HG03139 (cell line): ENCODE results near the gene FDXACB1.

Source experiments
- ATAC-seq: cut with Tn5 transposase; IDR thresholded peaks from one replicate; pipeline ENCODE4 v1.9.1; 2021; ENCODE audit not compliant: unreplicated experiment

The FDXACB1 gene

DNA sequence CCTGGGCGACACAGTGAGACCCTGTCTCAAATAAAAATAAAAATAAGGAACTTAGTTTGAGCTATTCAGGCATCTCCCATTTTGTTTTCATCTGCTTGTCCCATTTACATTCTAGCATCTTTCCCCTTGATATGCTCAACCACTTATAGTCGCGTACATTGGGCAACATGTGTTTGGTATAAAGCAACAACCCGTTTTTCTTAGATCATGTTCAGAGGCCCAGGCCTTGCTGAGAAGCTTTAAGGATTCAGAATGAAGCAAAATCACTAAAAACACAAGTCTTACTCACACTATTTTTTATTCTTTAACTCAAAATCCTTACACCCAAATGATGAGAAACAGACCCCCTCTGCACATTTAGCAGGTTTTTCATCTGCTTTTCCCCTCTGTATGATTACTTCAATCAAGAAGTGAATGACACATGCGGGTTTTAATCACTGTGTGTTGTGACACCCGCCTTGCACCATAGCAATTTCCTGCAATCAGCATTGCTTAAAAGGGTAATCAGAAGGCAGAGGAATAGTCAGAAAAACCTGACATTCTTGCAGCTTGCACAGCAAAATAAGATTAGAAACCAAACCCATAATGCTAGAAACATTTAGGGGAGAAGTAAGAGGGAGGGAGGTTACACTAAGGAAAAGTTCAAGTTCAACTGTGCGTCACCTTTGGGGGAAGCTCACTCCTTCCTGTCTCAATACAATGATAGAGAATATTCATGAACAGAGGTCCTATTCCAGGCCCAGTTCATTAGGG, 33.5 kb downstream of the FDXACB1 start:
- no peak for ATAC-seq

DNA sequence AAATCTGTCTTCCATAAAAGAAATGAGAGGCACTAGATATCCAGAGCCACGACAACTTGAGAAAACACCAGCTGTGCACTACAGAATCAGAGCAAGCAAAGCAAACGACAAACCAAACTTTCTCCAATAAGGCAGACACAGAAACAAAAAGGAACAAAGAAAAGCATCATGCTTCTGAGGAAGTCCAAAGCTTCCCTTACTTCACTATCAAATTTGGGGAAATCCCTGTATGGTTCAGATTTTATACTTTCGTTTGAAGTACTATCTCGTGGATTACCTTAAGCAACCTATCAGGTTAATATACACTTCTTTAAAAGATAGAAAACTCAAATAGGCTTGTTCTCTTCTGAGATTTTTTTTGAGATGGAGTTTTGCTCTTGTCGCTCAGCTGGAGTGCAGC, 35.3 kb downstream of the FDXACB1 start:
- no peak for ATAC-seq

DNA sequence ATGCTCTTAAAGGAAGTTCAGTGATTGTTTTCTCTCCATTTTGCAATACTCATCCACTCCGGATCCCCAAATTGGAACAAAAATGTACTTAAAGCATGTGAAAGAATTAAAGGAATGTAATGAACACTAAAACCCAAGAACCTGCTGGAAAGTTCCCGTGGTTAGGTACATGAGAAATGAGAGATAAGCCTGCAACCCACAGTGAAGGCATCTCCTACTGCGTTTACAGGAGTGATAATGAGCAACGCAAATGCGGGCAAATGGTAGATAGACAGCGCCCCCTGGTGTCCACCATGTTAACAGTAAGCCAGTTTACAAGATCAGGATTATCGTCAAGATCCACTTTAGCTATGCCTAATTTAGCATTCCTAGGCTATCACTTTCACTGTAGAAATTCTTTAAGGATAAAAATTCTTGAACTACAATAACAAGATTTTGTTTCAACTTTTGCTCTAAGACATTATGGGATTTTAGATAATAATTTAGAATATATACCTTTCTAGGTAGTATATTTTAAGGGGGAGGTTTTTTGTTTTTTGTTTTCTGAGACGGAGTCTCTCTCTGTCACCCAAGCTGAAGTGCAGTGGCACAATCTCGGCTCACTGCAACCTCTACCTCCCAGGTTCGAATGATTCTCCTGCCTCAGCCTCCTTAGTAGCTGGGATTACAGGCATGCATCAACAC, 37.5 kb downstream of the FDXACB1 start:
- ATAC-seq, result peak; percentile 56

DNA sequence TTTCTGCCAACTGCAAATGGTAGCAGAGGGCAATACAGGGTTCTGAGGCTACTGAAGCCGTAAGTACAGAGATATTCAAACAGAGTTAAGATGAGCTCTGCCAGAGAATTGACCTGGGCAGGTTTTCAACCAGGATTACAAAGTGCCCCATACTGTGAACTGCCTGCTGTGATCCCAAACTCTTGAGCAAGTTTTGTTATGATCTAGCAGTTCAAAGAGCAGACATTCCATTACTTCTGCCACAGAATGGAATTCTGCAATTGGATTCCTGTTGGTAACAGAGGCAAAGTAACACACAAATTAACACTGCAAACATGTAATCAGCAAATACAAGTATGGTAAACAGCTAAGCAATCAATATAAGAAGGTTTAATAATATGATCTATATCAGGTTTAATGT, 38.8 kb downstream of the FDXACB1 start:
- no peak for ATAC-seq

DNA sequence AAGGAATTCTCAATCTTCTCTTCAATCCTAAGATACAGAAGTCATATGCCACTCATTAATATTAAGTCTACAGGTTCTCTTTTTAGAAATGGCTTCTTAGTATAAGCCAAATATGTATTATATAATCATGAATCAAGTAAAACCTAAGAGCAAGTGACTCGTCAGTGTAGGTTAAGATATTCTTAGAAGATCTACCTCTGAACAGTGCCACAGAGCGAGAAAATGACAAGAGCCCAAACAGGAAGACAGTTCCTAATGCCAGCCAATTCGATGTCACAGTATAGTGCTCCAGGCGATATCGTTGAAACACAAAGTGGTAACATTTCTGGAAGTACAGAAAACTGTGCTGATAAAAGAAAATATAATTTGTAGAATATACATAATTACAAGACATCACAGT, 40.9 kb downstream of the FDXACB1 start:
- no peak for ATAC-seq

DNA sequence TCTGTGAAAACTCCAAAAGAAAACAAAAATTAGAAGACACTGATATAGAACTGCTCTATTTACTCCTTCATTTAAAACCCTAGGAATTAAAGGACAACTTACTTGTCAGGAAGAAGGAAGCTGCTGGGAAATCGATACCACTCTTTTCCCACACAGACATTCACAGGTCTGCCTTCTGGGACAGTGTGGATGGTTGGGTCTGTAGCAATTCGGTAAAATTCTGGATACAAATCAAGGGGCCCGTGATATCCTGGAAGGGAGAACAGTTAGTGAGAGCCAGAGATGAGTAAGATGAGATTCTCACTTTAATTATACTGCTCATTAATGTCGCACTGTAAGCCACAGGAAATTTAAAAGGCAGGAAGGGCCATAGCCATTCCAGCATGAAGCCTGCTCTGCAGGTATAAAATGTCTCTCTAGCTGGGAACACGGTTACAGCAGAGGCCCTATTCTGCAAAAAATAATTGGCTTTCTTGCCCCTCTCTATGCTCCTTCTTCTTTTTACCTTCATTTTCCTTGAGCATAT, 41.5 kb downstream of the FDXACB1 start:
- no peak for ATAC-seq

DNA sequence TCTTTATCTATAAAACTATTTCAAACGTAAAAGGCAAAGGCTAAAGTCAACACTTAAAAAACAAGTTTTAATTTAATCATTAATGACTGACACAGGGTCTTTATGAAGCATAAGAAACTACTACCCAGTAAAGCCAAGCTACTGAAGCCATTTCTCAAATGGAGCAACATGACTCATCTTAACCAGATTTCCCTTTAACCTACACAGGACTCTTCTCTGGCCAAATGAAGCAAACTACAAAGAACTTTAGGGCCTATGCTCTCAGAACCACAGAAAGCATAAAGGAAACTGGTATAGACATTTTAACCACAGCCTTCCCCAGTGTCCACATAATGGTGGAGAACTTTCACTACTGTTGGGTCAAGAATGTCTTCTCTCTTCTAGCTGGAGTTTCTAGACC, 42.2 kb downstream of the FDXACB1 start:
- ATAC-seq, result peak; percentile 54

DNA sequence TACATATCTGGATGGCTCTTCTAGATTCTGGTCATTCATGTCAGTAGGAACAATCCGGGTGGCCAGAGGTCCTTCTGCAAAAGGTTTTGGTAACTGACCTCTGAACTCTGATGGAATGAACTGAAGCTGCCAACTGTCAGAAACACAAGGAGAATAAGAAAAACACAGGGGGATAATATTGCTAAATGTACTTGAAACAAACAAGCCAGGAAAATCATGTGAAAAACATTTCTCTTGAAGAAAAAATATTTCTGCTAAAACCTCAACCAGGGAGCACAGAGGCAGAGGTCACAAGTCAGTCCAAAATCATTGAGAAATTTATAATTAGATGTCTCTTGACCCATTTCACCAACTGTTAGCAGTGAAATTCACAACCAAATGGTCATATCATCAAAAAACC, 42.8 kb downstream of the FDXACB1 start:
- no peak for ATAC-seq

DNA sequence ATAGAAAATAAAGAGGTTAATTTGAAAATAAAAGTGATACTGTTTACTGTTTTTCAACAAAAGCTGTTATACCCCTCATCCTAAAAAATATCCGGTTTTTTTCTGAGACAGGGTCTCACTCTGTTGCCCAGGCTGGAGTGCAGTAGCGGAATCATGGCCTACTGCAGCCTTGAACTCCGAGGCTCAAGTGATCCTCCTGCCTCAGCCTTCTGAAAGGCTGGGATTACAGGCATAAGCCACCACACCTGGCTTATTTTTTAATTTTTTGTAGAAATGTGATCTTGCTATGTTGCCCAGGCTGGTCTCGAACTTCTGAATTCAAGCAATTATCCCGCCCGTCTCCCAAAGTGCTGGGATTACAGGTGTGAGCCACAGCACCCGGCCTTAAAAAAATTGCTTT, 43.3 kb downstream of the FDXACB1 start:
- ATAC-seq, result no peak

DNA sequence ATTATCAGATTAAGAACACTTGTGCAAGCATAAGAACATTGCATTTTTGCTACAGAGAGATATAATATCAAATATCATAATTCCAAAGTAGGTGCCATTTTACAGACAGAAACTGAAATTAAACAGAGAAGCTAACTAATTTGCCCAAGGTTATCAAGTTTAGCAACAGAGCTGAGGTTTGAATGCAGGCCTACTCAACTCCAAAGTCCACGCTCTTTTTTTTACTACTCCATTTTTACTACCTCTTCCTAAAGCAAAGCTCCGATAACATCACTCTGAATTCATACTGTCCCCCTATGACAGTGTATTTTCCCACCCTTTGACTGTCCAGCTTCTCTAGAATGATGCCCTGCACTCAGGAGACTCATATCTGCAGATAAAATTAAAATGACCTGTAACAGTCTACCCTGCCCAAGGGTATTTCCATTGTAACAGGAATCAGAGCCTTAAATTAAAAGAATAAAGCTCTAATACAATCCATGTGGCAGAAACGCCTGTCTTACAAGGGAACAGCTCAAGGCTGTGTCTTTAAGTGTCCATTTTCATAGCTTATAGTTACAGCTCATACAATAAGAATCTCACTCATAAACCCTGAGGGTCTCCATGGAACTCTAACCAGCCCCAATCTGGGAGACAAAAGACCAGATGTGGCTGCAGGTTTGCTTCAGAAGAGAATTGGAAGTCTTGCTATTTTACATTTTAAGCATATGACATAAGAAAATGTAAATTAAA, 44.4 kb downstream of the FDXACB1 start:
- ATAC-seq, result no peak

DNA sequence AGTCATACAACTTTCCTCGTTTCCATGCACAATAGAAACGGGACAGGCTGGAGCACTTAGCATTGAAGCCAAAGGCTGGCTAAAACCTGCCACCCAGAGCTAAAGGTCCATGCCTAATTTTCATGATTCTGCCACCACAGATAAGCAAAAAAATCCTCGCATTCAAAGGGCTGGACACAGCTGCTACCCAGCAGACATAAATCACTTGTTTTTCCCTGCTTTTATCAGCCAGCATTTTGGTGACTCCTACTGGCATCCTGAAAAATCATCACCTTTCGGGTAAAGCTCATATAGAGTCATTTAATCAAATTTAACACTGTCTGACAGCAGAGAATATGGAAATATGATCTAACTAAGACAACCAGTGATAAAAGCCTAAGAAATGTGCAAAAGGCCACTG, 45.4 kb downstream of the FDXACB1 start:
- no peak for ATAC-seq

DNA sequence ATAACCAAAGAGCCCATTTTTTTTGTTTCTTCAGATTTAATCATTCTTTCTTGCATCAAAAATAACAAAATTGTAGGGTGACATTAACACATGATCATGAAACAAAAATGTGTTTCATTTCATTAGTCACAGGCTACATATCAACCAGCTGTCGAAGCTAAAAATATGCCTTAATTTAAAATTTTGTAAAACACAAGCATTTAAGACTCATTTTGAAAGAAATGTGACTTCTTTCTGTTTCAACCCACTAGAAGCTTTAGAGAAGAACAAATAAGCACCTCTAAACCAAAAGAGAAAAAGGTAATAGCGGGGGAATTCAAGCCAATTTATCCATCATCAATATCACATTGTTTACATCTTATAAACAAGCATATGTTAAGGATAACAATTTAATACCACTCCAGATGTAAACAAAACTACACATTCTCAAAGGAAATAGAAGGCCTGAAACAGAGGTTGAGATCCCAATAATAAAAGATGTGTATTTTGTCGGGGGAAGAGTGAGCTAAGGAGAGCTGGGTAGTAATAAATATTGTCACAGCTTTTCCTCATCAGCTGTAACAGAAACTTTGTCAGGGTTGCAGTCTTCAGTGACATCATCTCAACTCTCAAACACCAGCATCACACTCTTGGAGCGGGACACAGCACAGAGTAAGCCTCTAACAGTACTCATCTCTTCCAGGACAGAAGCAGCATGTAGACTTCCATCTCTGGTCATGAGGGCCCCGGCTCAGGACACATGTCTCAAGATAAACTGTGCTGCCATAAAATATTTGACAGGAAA, 49.6 kb downstream of the FDXACB1 start:
- ATAC-seq, result peak; percentile 54

DNA sequence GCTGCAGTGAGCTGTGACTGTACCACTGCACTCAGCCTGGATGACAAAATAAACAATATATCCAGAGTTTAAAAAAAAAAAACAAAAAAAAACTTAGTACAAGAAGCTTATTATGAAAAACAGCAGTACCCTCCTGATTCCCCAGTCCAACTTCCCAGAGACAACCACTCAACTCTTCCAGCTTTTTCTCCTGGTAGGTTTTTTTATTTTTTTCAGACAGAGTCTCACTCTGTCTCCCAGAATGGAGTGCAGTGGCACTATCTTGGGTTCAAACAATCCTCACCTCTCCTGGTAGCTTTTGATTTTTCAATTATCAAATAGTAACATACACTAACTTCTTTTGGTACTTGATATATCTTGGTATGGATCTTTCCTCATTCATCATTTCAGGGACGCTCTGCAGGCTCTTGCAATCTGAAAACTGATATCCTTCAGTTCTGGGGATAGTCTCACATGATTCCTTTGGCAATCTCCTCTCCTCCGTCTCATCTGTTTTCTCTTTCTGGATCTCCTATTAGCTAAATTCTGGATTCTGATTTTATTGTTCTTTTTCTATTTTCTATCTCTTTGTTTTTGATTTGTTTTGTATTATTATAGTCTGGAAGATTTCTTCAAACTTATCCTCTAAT, 52.5 kb downstream of the FDXACB1 start:
- no peak for ATAC-seq
